RCC 7860 (cell line): Measurements from ENCODE around the gene SPATA16.
A peak's percentile ranks its signal among the peaks of the same experiment; 100 is the strongest.
"Not testable (repeated sequence)": the region's sequence is repeated elsewhere in the genome, so short reads cannot be mapped to it uniquely, and the experiment has no call there.

Experiments used
- DNase-seq: peaks from one replicate; pipeline ENCODE4 v3.0.0-alpha.2; 2015; ENCODE audit warnings: low spot score
- FAIRE-seq: peaks from 2 replicates; lab custom pipeline; 2012; peaks lifted over from hg19 to GRCh38; lab: Jason Lieb, UNC

Gene SPATA16

DNA sequence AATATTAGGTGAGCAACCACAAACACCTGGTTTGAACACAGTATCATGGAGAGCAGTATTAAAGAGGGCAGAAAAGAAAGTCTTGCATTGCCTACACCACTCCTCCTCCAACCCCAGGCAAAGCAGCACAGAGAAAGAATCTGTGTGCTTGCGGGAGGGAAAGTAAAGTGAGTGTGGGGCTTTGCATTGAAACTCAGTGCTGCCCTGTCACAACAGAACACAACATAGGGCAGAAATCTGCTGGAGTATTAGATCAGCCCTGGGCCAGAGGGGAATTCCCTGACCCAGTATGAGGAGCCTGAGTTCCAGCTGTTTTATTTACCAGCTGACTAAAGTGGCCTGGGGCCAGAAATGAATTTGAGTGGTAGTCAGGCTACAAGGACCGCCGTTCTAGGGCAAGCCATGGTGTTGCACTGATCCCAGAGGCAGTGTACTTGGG, 75.5 kb downstream of the SPATA16 start:
- FAIRE-seq, result no peak
- DNase-seq, result no peak

DNA sequence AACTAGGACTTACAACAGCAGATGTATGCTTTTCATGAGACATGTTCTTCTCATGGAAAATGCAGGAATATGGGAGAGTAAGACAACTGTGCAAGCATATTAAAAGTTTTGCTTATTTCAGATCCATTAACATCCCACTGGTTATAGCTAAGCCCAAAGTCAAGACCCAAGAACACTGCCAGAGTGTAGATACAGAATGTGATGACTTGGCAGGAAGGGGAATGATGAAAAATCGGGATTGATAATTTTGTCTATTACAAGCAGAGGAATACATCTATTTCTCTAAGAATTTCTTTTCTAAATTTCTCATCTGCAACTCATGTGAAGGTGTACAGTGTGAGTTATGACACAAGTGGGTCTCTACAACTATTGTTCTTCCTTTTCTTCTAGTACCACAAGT, 76.4 kb downstream of the SPATA16 start:
- DNase-seq (no peak), FAIRE-seq (no peak)

DNA sequence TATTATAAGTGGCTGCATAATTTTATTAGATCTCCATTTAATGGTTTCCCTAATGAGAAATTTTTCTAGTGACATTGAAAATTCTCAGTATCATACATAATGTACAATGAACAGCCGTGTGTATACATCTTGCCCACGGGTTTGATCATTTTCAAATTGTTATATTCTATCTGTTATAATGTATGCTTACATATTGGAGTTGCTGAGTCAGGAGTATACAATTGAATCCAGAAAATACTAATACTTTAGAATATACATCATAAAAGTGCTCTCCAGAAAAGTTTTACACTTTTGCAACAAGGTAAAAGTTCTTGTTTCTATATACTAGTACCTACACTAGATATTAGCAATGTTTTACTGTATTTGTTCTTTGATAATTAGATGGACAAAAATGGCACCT, 82.8 kb downstream of the SPATA16 start:
- FAIRE-seq (no peak), DNase-seq (no peak)

DNA sequence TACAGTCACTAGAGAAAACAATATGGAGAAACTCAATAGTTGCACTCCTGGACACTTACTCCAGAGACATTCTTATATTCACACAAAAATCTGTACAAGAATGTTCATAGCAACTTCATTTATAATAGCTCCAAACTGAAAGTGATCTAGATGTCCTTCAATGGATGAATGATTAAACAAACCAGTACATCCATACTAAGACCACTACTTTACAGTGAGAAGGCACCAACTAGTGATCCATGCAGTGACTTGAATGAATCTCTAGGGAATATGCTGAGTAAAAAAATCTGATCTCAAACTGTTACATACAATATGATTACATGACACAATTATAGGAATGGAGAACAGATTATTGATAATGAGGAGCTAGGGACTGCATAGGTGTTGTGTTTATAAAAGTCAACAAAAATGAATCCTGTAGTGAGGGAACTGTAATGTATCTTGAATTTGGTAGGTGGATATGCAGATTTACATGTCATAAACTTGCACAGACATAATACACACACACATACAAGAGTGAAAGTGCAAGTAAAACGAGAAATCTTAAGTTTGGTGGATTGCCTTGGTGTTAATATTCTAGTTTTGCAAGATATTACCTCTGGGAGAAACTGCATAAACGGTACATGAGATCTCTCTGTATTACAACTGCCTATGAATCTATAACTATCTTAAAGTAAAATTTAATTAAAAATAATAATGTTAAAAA, 85.7 kb downstream of the SPATA16 start:
- no peak for FAIRE-seq
- no peak for DNase-seq

DNA sequence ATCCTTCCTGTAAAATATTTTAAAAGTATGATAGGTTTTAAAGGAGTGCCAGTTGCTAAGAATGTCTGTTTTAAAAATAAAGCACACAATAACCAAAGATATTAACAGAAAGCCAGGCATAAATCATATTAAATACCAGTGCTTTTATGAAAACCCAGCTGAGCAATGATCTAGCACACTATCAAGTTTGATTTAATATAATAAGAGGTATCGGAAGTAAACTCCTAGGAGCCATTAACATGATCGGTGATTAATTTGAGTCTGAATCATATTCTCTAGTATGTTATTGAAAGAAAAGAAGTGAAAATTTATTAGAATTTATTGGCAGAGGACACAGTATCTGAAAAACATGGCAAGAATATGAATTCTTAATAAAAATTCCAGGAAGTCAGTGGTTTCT, 91.7 kb downstream of the SPATA16 start:
- no peak for FAIRE-seq

DNA sequence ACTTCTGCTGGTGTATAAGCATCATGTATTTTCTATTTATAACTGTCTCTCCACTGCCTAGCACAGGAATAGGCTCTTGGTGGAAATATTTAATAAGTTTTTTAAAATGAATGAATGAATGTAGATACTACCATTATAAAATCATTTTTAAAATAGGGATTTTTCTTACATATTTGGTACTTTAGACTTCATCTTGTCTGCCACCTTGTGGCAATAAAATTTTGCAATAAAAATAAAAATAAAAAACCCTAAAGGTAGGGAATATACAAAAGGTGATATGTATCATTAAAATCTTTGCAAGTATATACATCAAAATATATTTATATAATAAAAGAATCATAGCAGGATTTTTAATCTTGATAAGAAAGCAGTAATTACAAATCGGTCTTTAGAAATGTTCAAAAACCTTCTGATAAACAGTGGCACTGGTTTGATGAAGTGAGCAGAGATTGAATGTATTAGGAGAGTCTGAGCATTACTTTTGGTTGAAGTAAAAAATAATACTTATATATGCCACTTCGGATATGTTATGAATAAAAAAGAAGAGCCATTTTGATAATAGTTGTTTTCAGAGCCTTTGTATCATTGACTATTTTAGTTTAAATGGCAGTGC, 95.2 kb downstream of the SPATA16 start:
- DNase-seq, result no peak
- peak; percentile 76 for FAIRE-seq

More for the DNA sequence above, 91.7 kb downstream of the SPATA16 start:
- DNase-seq, result no peak

DNA sequence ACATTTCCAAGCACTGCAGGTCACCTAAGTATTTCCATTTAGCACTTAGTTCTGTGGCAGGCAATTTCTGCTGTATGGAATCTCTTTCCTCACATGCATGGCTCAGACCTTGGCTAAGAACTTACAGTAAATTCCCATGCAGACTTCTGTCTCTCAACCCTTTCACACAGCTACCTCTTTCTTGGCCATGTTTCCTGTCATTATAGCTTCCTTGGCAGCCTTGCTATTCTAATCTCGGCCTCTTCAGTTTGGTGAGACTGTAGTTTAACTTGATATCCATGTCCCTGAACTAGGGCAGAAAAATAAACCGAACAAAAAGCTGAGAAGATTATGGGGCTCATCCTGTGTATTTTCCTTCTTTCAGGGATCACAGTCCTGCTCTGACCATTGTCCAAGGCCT, 96.0 kb downstream of the SPATA16 start:
- FAIRE-seq (no peak), DNase-seq (no peak)

DNA sequence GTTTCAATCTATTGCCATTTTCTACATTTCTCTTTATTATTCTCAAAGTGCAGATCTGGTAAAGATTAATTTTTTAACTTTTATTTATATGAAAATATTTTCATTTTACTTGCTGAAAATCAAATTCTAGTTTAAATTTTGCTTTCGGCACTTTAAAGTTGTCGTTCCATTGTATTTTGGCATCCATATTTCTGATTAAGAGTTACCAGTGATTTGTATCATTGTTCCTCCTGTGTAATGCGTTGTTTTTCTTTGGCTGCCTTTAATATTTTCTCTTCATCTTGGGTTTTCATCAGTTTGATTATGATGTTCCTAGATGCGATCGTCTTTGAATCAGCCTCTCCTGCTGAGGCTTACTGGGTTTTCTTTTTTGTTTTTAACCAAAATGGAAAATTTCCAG, 97.3 kb downstream of the SPATA16 start:
- no peak for FAIRE-seq
- DNase-seq, result no peak

DNA sequence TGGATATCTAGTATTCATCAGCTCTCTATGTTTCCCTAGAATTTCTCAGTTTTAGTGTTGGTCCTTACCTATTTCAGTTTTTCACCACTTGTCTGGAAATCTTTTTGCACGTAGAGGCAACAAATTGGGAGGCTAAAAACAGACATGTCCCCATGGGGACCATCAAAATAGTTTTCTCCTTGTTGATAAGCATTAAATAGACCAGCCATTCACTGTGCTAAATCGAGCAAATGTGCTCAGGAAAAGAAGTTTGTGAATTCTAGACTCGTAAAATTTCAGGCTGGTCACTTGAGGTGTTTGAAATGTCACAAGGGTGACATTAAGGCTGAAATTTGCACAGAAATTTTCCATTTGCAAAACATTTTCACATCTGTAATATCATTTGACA, 102.6 kb downstream of the SPATA16 start:
- DNase-seq (no peak), FAIRE-seq (no peak)

DNA sequence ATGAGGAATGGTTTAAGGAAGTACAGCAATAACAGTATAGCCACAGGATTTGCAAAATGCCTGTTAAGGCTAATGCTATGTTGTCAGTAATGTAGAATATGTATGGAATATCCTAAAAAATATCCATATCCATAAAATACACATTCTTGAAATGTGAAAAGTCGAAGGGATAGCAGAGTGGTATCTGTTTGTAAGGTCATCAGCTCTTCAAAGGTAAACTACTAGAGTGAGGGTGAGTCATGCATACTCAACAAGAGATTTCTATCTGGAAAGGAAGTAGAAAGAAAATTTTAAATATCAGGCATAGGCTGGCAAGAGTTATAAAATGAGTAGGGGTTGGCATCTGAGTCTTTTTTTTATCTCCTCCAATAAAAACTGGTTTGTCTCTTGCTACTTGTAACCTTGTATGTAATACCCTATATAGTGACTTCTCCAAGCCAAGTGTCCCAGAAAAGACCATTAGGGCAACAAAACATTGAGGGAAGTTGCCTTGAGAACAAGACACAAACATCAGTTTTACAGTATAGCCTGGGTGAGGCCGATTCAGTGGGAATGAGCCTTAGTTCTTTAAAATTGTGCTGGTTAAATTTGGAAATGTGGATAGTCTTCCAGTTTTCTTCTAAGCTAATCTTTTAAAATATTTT, 103.1 kb downstream of the SPATA16 start:
- no peak for DNase-seq

DNA sequence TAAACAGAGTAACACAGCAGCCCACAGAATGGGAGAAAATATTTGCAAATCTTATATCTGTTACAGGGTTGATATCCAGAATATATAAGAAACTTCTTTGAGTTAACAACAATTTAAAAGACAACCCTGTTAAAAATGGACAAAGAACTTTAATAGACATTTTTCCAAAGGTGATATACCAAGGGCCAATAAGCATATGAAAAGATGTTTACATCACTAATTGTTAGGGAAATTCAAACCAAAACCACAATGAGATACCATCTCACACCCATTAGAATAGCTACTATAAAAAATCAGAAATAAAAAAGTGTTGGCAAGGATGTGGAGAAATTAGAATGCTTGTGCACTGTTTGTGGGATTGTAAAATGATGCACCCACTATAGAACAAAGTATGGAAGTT, 110.8 kb downstream of the SPATA16 start:
- no peak for FAIRE-seq

More for the DNA sequence above, 103.1 kb downstream of the SPATA16 start:
- FAIRE-seq, result no peak

DNA sequence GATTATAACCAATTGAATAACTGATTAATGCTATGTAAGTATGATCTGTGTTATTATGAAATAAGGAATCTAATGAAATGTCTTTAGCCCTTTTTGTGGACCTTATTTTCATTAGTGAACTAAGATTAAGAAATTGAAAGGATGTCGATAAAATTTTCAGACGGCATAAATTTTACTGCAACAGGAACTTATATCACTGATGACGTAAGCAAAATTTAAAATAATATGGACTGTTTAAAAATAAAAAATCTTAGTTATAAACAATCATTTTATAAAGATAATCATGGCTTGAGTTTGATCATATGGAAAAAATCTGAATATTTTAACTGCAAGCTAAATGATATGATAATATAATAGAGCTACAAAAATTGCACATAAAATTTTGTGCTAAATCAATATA, 112.7 kb downstream of the SPATA16 start:
- DNase-seq (no peak), FAIRE-seq (no peak)

More for the DNA sequence above, 110.8 kb downstream of the SPATA16 start:
- no peak for DNase-seq

DNA sequence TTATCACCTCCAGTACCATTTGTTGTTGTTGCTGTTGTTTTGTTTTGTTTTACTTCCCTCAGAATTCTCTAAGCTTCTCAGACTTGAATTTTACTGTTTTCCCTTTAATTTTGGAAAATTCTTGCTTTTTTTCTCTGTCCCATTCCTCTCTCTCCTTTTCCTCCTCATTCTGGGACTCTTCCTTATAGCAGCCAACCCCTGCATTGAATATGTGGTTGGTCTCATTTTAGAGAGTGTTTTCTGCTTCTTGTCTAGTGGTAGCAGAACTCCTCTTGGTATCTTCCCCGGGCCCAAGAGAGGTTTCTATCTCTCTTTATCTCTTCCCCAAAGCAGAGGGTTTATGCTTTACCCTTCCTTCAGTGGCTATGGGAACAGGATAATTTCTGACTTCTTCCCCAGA, 113.6 kb downstream of the SPATA16 start:
- FAIRE-seq (no peak), DNase-seq (no peak)

DNA sequence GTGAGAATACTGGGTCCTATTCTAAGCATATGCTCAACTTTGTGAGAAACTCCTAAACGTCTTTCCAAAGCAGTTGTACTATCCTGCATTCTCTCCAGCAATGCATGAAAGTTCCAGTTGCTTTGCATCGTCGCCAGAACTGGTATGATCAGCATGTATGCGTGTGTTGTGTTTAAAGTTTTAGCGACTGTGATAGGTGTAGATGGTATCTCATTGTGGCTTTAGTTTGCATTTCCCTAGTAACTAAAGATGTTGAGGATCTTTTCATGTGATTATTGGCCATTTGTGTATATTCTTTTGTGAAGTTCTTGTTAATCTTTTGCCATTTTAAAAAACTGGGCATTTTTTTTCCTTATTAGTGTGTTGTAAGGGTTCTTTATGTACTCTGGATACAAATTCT, 115.1 kb downstream of the SPATA16 start:
- DNase-seq (no peak), FAIRE-seq (no peak)

DNA sequence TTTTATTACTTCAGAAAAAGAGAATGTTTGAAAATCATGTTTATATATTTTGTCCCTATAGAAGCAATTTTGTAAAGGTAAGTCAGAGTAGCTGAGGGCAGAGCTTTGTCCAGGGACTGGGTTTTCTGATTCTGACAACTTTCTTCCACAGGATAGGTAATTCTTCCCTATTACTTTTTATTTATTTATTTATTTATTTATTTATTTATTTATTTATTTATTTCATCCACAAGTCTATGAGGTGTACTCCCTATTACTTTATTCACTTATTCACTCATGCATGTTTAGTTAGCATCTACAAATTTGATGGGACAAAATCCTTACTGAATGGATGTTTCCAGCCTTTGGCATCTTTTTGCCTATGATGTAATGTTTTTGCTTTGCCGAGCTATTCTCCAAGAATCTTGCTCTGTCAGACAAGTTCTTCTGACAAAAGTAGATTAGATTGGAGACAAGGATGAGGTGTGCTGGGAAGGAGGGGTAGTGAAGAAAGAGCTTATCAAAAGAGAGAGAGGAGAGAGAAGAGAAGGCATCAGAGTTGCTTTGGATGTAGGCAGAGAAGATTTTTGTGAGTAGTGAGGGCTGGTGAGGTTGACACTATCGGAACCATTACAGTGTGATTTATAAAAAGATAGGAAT, 119.4 kb downstream of the SPATA16 start:
- no peak for DNase-seq
- no peak for FAIRE-seq

DNA sequence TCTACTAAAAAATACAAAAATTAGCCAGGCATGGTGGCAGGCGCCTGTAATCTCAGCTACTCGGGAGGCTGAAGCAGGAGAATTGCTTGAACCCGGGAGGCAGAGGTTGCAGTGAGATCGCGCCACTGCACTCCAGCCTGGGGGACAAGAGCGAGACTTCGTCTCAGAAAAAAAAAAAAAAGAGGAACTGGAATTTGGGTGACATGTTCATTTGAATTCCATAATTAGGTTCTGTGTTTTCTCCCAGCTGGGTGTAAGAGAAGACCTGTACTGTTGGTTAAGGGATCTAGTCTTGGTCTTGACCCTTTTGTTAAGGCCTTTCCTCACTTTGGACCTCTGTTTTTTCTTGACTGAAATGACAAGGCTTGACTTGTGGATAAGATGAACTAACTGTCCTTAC, 120.9 kb downstream of the SPATA16 start:
- not testable (repeated sequence) for DNase-seq, FAIRE-seq

DNA sequence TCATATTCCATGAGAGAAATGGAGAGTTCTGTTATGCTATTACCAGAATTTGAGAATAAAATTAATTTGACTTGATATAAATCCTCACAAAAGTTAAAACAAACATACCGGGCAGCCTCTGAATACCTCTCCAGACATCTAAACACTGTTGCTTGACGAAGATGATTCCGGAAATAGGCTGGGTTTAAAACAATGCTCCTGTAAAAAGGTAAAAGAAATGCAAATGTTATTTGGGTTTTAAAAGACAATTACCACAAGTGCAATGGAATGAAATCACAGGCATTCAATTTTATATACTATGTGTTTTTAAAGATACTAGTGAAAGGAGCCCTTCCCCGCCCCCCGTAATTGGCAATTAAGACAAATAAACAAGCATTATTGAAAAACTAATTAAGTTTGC, 121.7 kb downstream of the SPATA16 start:
- FAIRE-seq (no peak), DNase-seq (no peak)

DNA sequence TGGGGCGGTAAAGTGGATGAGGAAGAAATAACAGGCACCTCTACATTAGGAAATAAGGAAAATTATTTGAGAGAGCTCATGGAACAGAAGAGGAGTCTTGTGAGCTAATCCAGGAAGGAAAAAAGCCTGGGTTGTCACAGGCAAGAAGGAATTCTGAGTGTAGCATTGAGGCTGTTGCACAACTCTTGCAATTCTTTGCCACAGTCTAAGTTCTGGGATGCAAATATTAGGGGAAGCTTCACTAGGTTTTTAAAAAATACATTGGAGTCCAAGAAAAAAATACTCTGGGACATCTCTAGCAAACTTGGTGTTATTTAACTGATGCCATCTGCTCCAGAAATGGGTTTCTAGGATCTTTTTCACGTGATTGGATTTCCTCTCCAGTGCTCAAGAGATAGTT, 122.3 kb downstream of the SPATA16 start:
- DNase-seq (no peak), FAIRE-seq (no peak)

DNA sequence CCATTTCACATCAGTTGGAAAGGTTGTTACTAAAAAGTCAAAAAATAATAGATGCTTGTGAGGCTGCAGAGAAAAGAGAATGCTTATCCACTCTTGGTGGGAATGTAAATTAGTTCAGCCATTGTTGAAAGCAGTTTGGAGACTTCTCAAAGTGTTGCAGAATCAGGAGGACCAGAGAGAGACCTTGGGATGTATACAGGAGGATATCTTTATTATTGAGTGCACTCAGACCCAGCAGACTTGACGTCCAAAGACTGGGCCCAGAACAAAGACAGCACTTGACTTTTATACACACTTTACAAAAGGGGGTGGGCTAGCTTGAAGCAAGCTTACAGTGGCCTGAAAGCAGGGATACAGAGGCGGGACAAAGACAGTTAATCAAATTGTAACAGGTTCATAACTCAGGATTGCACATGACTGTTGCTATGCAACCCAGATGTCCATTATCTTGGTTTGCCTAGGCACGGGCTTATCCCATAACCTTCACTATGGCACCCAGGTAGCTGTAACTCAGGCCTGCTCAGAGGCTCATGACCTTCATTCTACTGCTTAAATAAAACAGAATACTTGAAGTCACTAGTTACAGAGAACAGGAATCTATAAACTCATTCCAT, 127.7 kb downstream of the SPATA16 start:
- no peak for FAIRE-seq
- no peak for DNase-seq

DNA sequence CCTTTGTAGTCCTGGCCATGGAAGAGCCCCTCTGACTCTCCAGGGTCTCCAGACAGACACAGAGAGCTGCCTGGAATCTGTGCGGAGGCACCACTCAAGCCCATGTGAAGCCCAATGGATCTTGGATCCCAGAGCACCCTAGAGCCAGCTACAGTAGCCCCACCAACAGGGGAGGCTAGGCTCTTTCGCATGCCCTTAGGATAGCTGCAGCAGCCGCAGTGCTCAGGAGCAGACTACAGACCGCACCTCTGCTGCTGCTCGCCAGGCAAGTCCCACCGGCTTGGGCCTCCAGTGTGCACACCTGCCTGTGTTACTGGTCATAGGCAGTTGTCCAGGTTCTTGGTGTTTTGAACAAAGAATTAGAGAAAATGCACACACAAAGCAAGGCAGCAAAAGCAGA, 131.6 kb downstream of the SPATA16 start:
- DNase-seq, result no peak
- FAIRE-seq, result no peak

DNA sequence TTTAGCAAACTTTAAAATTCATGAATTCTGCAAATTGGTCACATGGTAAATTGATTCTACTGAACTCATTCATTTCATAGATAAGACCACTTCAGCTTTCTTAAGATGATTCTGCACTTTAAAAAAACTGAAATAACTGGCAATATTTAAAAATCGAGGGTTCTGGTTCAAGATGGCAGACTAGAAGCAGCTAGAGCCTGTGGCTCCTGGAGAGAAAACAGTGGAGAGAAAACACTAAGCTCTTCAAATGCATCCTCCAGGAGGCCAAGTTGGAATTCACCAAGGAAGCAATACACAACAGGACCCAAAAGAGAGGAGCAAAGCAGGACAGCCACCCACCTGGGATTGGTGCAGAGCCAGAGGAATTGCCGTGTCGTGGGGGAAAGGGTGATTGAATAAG, 132.1 kb downstream of the SPATA16 start:
- DNase-seq, result no peak
- no peak for FAIRE-seq
